Astrocyte (in vitro differentiated cells and primary cell): ENCODE data around the gene INPP5J. TPM values are rescaled to one million over a fixed set of nuclear protein-coding genes. Genes with fewer than 3 reads are reported as not detected.

Source experiments
- DNase-seq: peaks from one replicate; pipeline ENCODE4 v3.0.0-alpha.2; 2010; ENCODE audit warnings: low read depth
- FAIRE-seq: peaks from 2 replicates; lab custom pipeline; 2011; peaks lifted over from hg19 to GRCh38; lab: Jason Lieb, UNC
- H2AFZ ChIP-seq: 2 replicates; pipeline ENCODE4 v1.6.0; 2012; ENCODE audit warnings: low read depth, low read length, inconsistent platforms
- H3K27ac ChIP-seq: 2 replicates; pipeline ENCODE4 v1.5.1; 2011; ENCODE audit warnings: low read depth, low read length, inconsistent platforms
- H3K27me3 ChIP-seq: 2 replicates; pipeline ENCODE4 v1.6.0; 2011; ENCODE audit warnings: low read length, inconsistent platforms; ENCODE audit not compliant: insufficient read depth
- H3K36me3 ChIP-seq: 2 replicates; pipeline ENCODE4 v1.5.1; 2011; ENCODE audit warnings: low read length, inconsistent platforms; ENCODE audit not compliant: insufficient read depth
- H3K4me1 ChIP-seq: 2 replicates; pipeline ENCODE4 v1.5.1; 2011; ENCODE audit warnings: low read length, inconsistent platforms; ENCODE audit not compliant: insufficient read depth
- H3K4me2 ChIP-seq: 2 replicates; pipeline ENCODE4 v1.6.0; 2012; ENCODE audit warnings: low read length, inconsistent platforms
- H3K4me3 ChIP-seq: 2 replicates; pipeline ENCODE4 v1.5.1; 2011; ENCODE audit warnings: low read depth, mild to moderate bottlenecking, low read length, inconsistent platforms; ENCODE audit not compliant: insufficient read depth
- H3K79me2 ChIP-seq: 2 replicates; pipeline ENCODE4 v1.6.0; 2012; ENCODE audit warnings: mild to moderate bottlenecking, low read length, inconsistent platforms; ENCODE audit not compliant: insufficient read depth
- H3K9ac ChIP-seq: 2 replicates; pipeline ENCODE4 v1.6.0; 2012; ENCODE audit warnings: mild to moderate bottlenecking, low read length, inconsistent platforms
- H3K9me3 ChIP-seq: 2 replicates; pipeline ENCODE4 v1.5.1; 2012; ENCODE audit warnings: low read depth, mild to moderate bottlenecking, low read length, inconsistent platforms; ENCODE audit not compliant: insufficient read depth
- H4K20me1 ChIP-seq: 2 replicates; pipeline ENCODE4 v1.6.0; 2012; ENCODE audit warnings: low read length, inconsistent platforms; ENCODE audit not compliant: insufficient read depth
- H3K27ac Mint-ChIP-seq: one replicate; pipeline ENCODE4 v1.8.0; 2021; ENCODE audit warnings: mild to moderate bottlenecking, mixed read lengths; ENCODE audit not compliant: unreplicated experiment
- H3K27me3 Mint-ChIP-seq: one replicate; pipeline ENCODE4 v1.8.0; 2021; ENCODE audit warnings: low read depth, mixed read lengths; ENCODE audit not compliant: unreplicated experiment
- H3K36me3 Mint-ChIP-seq: one replicate; pipeline ENCODE4 v1.8.0; 2021; ENCODE audit warnings: low read depth, mixed read lengths; ENCODE audit not compliant: unreplicated experiment
- H3K4me1 Mint-ChIP-seq: one replicate; pipeline ENCODE4 v1.8.0; 2021; ENCODE audit warnings: low read depth, mixed read lengths; ENCODE audit not compliant: unreplicated experiment
- H3K4me3 Mint-ChIP-seq: one replicate; pipeline ENCODE4 v1.8.0; 2021; ENCODE audit warnings: mild to moderate bottlenecking, moderate library complexity, mixed read lengths; ENCODE audit not compliant: unreplicated experiment
- H3K9me3 Mint-ChIP-seq: one replicate; pipeline ENCODE4 v1.8.0; 2021; ENCODE audit warnings: mild to moderate bottlenecking, mixed read lengths; ENCODE audit not compliant: unreplicated experiment
- EZH2 ChIP-seq: IDR thresholded peaks from 2 replicates; pipeline ENCODE4 v1.6.1; 2012; ENCODE audit warnings: mild to moderate bottlenecking, low read length, inconsistent platforms; ENCODE audit not compliant: insufficient read depth
- total RNA-seq: library from RNA; stranded (reverse); gene quantifications from 2 replicates; pipeline ENCODE4 v1.2.1, GENCODE V29; 2021
- TF ChIP-seq, protein P1 (sequence below): IDR thresholded peaks from 2 replicates; pipeline ENCODE4 v1.5.1; 2011; ENCODE audit warnings: low read depth, mild to moderate bottlenecking, inconsistent platforms, low read length, moderate library complexity; ENCODE audit not compliant: insufficient read depth

The INPP5J gene
- total RNA-seq, 1 donor from 2014 or later, result 3.0 TPM

DNA sequence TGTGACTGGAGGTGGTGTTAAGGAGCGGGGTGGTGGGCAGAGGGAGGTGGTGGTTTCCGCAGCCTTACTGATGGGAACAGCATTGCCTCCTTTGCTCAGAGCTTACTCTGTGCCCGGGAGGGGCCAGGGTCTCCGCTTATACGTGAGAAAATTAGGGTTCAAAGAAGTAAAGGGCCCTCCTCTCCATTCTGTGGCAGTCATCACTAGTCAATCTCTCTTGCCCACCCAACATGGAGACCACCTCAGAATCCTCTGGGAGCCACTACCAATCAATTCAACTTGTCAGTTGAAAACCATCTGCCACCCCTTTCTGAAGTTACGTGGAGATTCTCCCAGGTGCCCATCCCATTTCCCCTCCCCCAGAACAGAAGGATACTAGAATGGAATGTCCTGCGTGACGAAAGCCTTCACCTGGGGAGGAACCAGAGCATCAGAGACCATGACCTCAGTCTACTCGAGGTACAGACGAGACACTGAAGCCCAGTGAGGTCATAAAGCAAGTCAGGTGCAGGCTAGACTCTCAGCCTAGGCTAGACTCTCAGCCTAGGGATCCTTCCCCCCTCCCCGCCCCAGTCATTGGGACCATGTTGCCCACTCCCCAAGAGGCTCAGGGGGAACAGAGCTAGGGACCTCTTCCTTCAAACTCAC lies 17.4 kb upstream of the INPP5J start:
- Histone ChIP-seq H3K36me3 (peaks cover 13% of the 10 kb centered on the region), H3K4me1 (peaks cover 31% of the 10 kb centered on the region), H3K79me2 (peaks cover 27% of the 10 kb centered on the region), H2AFZ (no peak overlapping the region), H3K27me3 (no peaks in the 10 kb centered on the region), H3K9me3 (no peaks in the 10 kb centered on the region), H3K27ac (no peak overlapping the region), H3K9ac (peak overlapping the region; percentile 97), H3K4me2 (peak overlapping the region; percentile 99), H4K20me1 (peaks cover 56% of the 10 kb centered on the region), H3K4me3 (no peak overlapping the region)
- TF ChIP-seq, protein P1, sequence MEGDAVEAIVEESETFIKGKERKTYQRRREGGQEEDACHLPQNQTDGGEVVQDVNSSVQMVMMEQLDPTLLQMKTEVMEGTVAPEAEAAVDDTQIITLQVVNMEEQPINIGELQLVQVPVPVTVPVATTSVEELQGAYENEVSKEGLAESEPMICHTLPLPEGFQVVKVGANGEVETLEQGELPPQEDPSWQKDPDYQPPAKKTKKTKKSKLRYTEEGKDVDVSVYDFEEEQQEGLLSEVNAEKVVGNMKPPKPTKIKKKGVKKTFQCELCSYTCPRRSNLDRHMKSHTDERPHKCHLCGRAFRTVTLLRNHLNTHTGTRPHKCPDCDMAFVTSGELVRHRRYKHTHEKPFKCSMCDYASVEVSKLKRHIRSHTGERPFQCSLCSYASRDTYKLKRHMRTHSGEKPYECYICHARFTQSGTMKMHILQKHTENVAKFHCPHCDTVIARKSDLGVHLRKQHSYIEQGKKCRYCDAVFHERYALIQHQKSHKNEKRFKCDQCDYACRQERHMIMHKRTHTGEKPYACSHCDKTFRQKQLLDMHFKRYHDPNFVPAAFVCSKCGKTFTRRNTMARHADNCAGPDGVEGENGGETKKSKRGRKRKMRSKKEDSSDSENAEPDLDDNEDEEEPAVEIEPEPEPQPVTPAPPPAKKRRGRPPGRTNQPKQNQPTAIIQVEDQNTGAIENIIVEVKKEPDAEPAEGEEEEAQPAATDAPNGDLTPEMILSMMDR, result no peak
- TF ChIP-seq EZH2, result no peak
- FAIRE-seq (no peak), DNase-seq (no peak)
- H3K4me3 Mint-ChIP-seq, result peak overlapping the region; percentile 98
- H3K27ac Mint-ChIP-seq, result peak overlapping the region; percentile 84
- H3K27me3 Mint-ChIP-seq, result no peaks in the 10 kb centered on the region
- no peaks in the 10 kb centered on the region for H3K9me3 Mint-ChIP-seq
- peaks cover 38% of the 10 kb centered on the region for H3K4me1 Mint-ChIP-seq
- peaks cover 9% of the 10 kb centered on the region for H3K36me3 Mint-ChIP-seq

DNA sequence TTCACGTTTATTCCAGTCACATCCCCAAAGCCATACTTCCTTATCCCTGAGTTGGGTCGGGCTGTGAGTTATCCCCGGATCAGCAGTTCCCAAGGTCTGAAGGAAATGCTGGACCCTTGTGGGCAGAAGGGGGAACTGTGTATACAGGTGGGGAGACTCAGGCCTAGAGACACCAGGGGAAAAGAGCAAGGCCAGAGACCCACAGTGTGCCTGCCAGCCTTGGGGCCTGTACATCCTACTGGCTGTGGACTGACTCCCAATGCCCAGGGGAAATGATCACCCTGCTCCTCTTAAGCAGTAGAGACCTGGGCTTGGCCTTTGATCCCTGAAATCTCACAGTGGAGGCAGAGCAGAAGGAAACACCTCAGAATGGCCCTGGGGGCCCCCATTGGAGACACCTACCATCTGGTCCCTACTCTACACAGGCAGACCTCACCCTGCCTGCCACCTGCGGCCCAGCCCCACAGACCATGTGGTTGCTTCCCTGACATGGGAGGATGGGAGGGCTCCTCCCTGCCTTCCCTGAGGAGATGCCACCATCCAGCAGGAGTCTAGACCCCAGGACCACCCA lies 16.7 kb upstream of the INPP5J start:
- Mint-ChIP-seq H3K4me1 (peaks cover 38% of the 10 kb centered on the region), H3K36me3 (peaks cover 8% of the 10 kb centered on the region), H3K4me3 (peak overlapping the region; percentile 98), H3K27ac (peak overlapping the region; percentile 84), H3K9me3 (no peaks in the 10 kb centered on the region), H3K27me3 (no peaks in the 10 kb centered on the region)
- TF ChIP-seq, protein P1, result no peak
- TF ChIP-seq EZH2, result no peak
- FAIRE-seq (no peak), DNase-seq (no peak)
- no peaks in the 10 kb centered on the region for H3K9me3 ChIP-seq
- peak overlapping the region; percentile 99 for H3K4me2 ChIP-seq
- H2AFZ ChIP-seq, result no peak overlapping the region
- H3K9ac ChIP-seq, result peak overlapping the region; percentile 97
- peak overlapping the region; percentile 86 for H3K4me3 ChIP-seq
- no peak overlapping the region for H3K27ac ChIP-seq
- no peaks in the 10 kb centered on the region for H3K27me3 ChIP-seq
- H4K20me1 ChIP-seq, result peaks cover 53% of the 10 kb centered on the region
- H3K4me1 ChIP-seq, result peaks cover 31% of the 10 kb centered on the region
- H3K36me3 ChIP-seq, result peaks cover 13% of the 10 kb centered on the region
- H3K79me2 ChIP-seq, result peaks cover 27% of the 10 kb centered on the region

DNA sequence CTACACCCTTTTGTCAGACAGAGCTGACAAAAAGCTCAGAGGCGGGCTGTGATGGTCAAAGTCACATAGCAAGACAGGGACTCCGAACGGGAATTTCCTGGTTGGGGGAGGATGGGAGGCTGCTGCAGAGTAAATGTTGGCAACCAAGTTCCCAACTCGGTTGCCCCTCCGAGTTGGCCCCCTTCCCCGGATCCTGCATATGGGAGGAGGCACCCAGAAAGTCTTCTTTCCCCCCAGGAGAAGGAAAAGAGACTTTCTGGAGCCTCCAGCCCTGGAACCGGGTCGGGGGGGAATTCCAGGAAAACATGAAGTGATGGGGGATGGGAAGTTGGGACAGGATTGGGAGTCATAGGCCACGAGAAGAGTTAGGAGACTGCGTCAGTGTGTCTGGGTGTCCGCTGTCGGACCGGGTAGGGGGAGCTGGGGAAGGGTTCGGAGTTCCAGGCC lies 16.0 kb upstream of the INPP5J start:
- peaks cover 52% of the 10 kb centered on the region for H4K20me1 ChIP-seq
- peaks cover 36% of the 10 kb centered on the region for H3K4me1 Mint-ChIP-seq
- H3K27me3 ChIP-seq, result no peaks in the 10 kb centered on the region
- H3K9ac ChIP-seq, result peak overlapping the region; percentile 97
- peak overlapping the region; percentile 99 for H3K4me2 ChIP-seq
- no peaks in the 10 kb centered on the region for H3K9me3 Mint-ChIP-seq
- peaks cover 27% of the 10 kb centered on the region for H3K79me2 ChIP-seq
- peak overlapping the region; percentile 98 for H3K4me3 Mint-ChIP-seq
- H3K27me3 Mint-ChIP-seq, result no peaks in the 10 kb centered on the region
- no peak for FAIRE-seq
- H3K27ac Mint-ChIP-seq, result peak overlapping the region; percentile 91
- H3K36me3 Mint-ChIP-seq, result peaks cover 6% of the 10 kb centered on the region
- H3K4me3 ChIP-seq, result peak overlapping the region; percentile 86
- H3K4me1 ChIP-seq, result peaks cover 31% of the 10 kb centered on the region
- peak overlapping the region; percentile 73 for H2AFZ ChIP-seq
- H3K36me3 ChIP-seq, result peaks cover 13% of the 10 kb centered on the region
- no peaks in the 10 kb centered on the region for H3K9me3 ChIP-seq
- peak overlapping the region; percentile 85 for H3K27ac ChIP-seq
- TF ChIP-seq EZH2, result no peak
- TF ChIP-seq, protein P1, result no peak
- DNase-seq, result no peak
